GM18520 (cell line): ENCODE measurements around the gene FBXL7.

Experiments used
- ATAC-seq: cut with Tn5 transposase; IDR thresholded peaks from one replicate; pipeline ENCODE4 v1.9.1; 2021; ENCODE audit not compliant: unreplicated experiment

The FBXL7 gene

GRCh38 chr5:15647251-15647650, 147.3 kb downstream of the FBXL7 start:
- ATAC-seq = no peak

- ATAC-seq = no peak
These were observed 150.3 kb downstream of the FBXL7 start for GRCh38 chr5:15650266-15650665.

GRCh38 chr5:15654779-15655178, 154.8 kb downstream of the FBXL7 start:
- no peak for ATAC-seq

- ATAC-seq = no peak
These were observed 155.7 kb downstream of the FBXL7 start for GRCh38 chr5:15655683-15656082.

- no peak for ATAC-seq
These were observed 165.0 kb downstream of the FBXL7 start for GRCh38 chr5:15664961-15665360.

DNA sequence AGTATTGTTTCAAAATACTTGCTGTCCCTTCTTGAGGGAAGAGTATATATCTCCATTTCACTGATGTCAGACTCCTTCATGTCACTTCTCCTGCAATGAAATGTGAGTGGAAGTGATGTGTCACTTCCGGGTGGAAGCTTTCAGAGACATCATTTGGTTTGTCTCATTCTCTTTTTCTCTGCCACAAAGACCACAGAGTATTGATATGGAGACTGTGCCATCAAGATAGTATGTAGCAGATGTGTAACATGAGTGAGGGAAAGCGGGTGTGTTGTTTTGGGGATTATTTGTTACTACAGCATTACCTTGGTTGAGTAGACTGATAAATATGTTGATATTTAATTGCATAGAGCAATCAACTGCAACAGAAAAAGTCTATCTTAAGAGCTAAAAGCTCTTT, 169.8 kb downstream of the FBXL7 start:
- no peak for ATAC-seq

DNA sequence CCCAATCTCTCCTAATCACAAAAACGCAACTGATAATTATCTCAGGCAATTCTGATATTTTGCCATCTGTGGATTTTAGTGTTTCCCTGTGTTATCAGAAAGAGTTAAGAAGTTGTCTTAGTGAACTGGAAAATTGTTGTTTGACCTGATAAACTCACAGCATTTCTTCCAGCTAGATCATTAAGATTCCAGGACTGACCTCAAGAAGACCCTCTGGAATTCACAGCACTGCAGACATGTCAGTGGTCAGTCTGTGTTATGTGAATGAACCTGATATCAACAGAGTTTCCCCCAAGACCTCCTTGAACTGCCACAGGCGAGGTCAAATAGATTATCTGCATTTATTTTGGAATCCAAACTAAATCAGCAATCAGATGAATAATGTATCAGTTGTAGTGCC, 174.7 kb downstream of the FBXL7 start:
- no peak for ATAC-seq

- no peak for ATAC-seq
These were observed 176.6 kb downstream of the FBXL7 start for GRCh38 chr5:15676591-15676990.

- no peak for ATAC-seq
These were observed 179.2 kb downstream of the FBXL7 start for GRCh38 chr5:15679161-15679560.

DNA sequence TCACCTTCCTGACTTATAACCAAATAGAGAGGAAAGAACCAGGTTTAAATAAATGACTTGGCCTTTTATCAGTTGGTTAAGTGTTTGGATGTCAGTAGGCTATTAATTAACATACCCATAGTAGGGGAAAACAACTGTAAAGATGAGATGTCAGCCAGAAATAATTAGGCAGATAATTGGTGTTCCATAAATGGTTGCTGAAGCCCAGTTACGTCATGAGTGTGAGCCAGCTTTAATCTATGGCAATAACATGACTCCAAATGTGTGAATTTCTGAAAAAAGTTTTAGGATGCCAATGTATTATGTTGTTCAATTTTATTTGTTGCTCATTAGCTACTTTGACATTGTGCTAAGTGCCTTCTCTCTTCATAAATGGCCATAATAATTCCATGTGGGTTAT, 180.5 kb downstream of the FBXL7 start:
- no peak for ATAC-seq

DNA sequence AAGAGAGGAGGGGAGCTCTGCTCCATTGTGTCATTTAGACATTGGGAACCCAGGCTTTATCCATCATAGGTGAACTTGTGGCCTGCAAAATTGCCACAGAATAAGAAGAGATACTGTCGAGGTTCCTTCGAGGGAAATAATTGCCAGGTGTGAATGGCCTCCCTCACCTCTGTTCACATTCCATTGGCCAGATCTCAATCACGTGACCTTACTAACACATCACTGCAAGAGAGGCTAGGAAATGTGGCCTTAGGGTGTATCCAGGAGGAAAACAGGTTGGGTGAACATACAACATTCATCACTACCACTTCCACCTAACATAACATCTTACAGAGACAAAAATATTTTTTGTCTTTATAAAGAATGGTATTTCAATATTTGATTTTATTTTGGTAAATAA, 182.1 kb downstream of the FBXL7 start:
- ATAC-seq = no peak

GRCh38 chr5:15682566-15682965, 182.6 kb downstream of the FBXL7 start:
- ATAC-seq = no peak

GRCh38 chr5:15683332-15683731, 183.4 kb downstream of the FBXL7 start:
- no peak for ATAC-seq

- no peak for ATAC-seq
These were observed 187.4 kb downstream of the FBXL7 start for GRCh38 chr5:15687401-15687800.

GRCh38 chr5:15689836-15690235, 189.9 kb downstream of the FBXL7 start:
- ATAC-seq = no peak

GRCh38 chr5:15690611-15691010, 190.6 kb downstream of the FBXL7 start:
- no peak for ATAC-seq

- no peak for ATAC-seq
These were observed 191.5 kb downstream of the FBXL7 start for GRCh38 chr5:15691521-15691920.

- no peak for ATAC-seq
These were observed 192.9 kb downstream of the FBXL7 start for GRCh38 chr5:15692706-15693381.

- no peak for ATAC-seq
These were observed 193.4 kb downstream of the FBXL7 start for GRCh38 chr5:15693382-15693728.

- ATAC-seq = no peak
These were observed 194.0 kb downstream of the FBXL7 start for GRCh38 chr5:15693933-15694332.

- ATAC-seq = no peak
These were observed 194.8 kb downstream of the FBXL7 start for GRCh38 chr5:15694696-15695214.

- ATAC-seq = no peak
These were observed 195.3 kb downstream of the FBXL7 start for GRCh38 chr5:15695215-15695731.

DNA sequence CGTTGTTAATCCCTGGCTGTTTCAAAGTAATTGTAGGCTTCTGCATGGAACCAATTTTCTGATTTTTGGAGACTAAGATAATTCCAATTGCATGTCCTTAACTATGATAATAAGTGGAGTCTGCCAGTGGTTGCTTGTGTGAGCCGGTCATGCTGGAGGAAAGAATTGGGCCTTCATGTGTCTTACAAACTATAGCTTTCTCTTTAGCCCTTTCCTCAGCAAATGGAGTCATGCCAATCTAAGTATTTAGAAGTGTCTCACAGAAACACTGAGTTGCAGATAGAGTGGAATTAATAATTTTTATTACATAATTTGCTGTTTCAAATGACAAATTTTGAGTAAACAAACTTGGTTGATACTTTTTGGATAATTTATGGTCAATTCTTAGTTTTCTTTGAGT, 200.4 kb downstream of the FBXL7 start:
- ATAC-seq = no peak
